IMR-90 (cell line): ENCODE results near the gene GMPPB. TPM values are rescaled to one million over a fixed set of nuclear protein-coding genes. Genes with fewer than 3 reads are reported as not detected.

Source experiments
- ATAC-seq: fragments of 200-7000 bp; cut with Tn5 transposase; 2 replicates; pipeline ENCODE4 v1.9.1; 2020; ENCODE audit warnings: low read depth, mild to moderate bottlenecking, moderate library complexity
- BruUV-seq: library from RNA; stranded (reverse); fragments of 400-500 nt; replicated peaks from 2 replicates; lab custom pipeline; 2021; lab: Mats Ljungman, UMichigan
- CTCF ChIA-PET: fragments of 300-600 bp; formaldehyde crosslinking; extraction: SDS; loops from one replicate; lab custom pipeline; 2021; ENCODE audit warnings: antibody characterized with exemption; lab: Yijun Ruan, JAX
- POLR2A ChIA-PET: fragments of 300-600 bp; sonication (Branson Sonifier 250); formaldehyde crosslinking; loops from one replicate; lab custom pipeline; 2022; ENCODE audit warnings: antibody characterized with exemption; ENCODE audit not compliant: unreplicated experiment; lab: Charles Lee
- DNase-seq: peaks from one replicate; pipeline ENCODE4 v3.0.0; 2013
- H2AFZ ChIP-seq: replicated peaks from 2 replicates; pipeline ENCODE3; 2013; ENCODE audit warnings: low read length, mild to moderate bottlenecking; ENCODE audit not compliant: poor library complexity
- H2AK5ac ChIP-seq: 2 replicates; pipeline ENCODE4 v1.6.1; 2013; ENCODE audit warnings: low read depth, low read length, inconsistent platforms
- H2AK9ac ChIP-seq: replicated peaks from 2 replicates; pipeline ENCODE3; 2013; ENCODE audit warnings: mild to moderate bottlenecking, low read depth, low read length, moderate library complexity; ENCODE audit not compliant: poor library complexity
- H2BK120ac ChIP-seq: 2 replicates; pipeline ENCODE4 v1.6.1; 2013; ENCODE audit warnings: low read depth, low read length, inconsistent platforms
- H2BK15ac ChIP-seq: 3 replicates; pipeline ENCODE4 v1.6.1; 2013; ENCODE audit warnings: low read depth, low read length, inconsistent platforms
- H2BK20ac ChIP-seq: 2 replicates; pipeline ENCODE4 v1.6.1; 2013; ENCODE audit warnings: low read depth, mild to moderate bottlenecking, inconsistent platforms, low read length, moderate library complexity
- H2BK5ac ChIP-seq: 2 replicates; pipeline ENCODE4 v1.6.1; 2013; ENCODE audit warnings: mild to moderate bottlenecking, low read depth, low read length, inconsistent platforms; ENCODE audit not compliant: poor library complexity, severe bottlenecking
- H3K14ac ChIP-seq: replicated peaks from 2 replicates; pipeline ENCODE4 v1.6.1; 2013; ENCODE audit warnings: low read depth, low read length, inconsistent platforms
- H3K18ac ChIP-seq: 2 replicates; pipeline ENCODE4 v1.6.1; 2013; ENCODE audit warnings: low read depth, low read length, control low read depth
- H3K23ac ChIP-seq: 2 replicates; pipeline ENCODE4 v1.6.1; 2013; ENCODE audit warnings: low read depth, low read length, inconsistent platforms
- H3K27ac ChIP-seq: 2 replicates; pipeline ENCODE4 v1.5.1; 2013; ENCODE audit warnings: mild to moderate bottlenecking, control low read depth, low read length; ENCODE audit not compliant: insufficient read depth
- H3K27me3 ChIP-seq: 2 replicates; pipeline ENCODE4 v1.6.1; 2013; ENCODE audit warnings: low read length; ENCODE audit not compliant: control insufficient read depth, insufficient read depth
- H3K36me3 ChIP-seq: 2 replicates; pipeline ENCODE4 v1.6.1; 2013; ENCODE audit warnings: low read length, mixed read lengths; ENCODE audit not compliant: control insufficient read depth, insufficient read depth
- H3K4ac ChIP-seq: 2 replicates; pipeline ENCODE4 v1.6.1; 2013; ENCODE audit warnings: low read depth, low read length, inconsistent platforms
- H3K4me1 ChIP-seq: 2 replicates; pipeline ENCODE4 v1.6.1; 2013; ENCODE audit warnings: low read length, mixed read lengths; ENCODE audit not compliant: control insufficient read depth, insufficient read depth
- H3K4me2 ChIP-seq: 2 replicates; pipeline ENCODE4 v1.6.1; 2013; ENCODE audit warnings: low read depth, mild to moderate bottlenecking, control low read depth, low read length, moderate library complexity
- H3K4me3 ChIP-seq: 2 replicates; pipeline ENCODE4 v1.5.1; 2013; ENCODE audit warnings: low read depth, mild to moderate bottlenecking, control low read depth, low read length, moderate library complexity; ENCODE audit not compliant: insufficient read depth
- H3K56ac ChIP-seq: 2 replicates; pipeline ENCODE4 v1.6.1; 2013; ENCODE audit warnings: low read length, inconsistent platforms; ENCODE audit not compliant: insufficient read depth; ENCODE audit errors: extremely low read depth
- H3K79me1 ChIP-seq, 2 experiments: 2 replicates each; pipeline ENCODE4 v1.6.1; 2013; ENCODE audit warnings: low read length in 2 of 2, inconsistent platforms in 1 of 2, low read depth in 1 of 2
- H3K9ac ChIP-seq: 2 replicates; pipeline ENCODE4 v1.6.1; 2013; ENCODE audit warnings: low read depth, low read length, control low read depth
- H3K9me1 ChIP-seq: 2 replicates; pipeline ENCODE4 v1.6.1; 2013; ENCODE audit warnings: low read length, inconsistent platforms; ENCODE audit not compliant: insufficient read depth
- H3K9me3 ChIP-seq: 2 replicates; pipeline ENCODE4 v1.6.1; 2013; ENCODE audit warnings: low read length; ENCODE audit not compliant: control insufficient read depth, insufficient read depth
- H4K20me1 ChIP-seq: 2 replicates; pipeline ENCODE4 v1.6.1; 2013; ENCODE audit warnings: low read length, inconsistent platforms; ENCODE audit not compliant: insufficient read depth
- H4K5ac ChIP-seq: 2 replicates; pipeline ENCODE4 v1.6.1; 2013; ENCODE audit warnings: mild to moderate bottlenecking, low read depth, low read length, control low read depth
- H4K8ac ChIP-seq, 2 experiments: 2 replicates each; pipeline ENCODE4 v1.6.1; 2013; ENCODE audit warnings: low read depth in 2 of 2, low read length in 2 of 2, control low read depth in 1 of 2, inconsistent platforms in 1 of 2
- H4K91ac ChIP-seq: 2 replicates; pipeline ENCODE4 v1.6.1; 2013; ENCODE audit warnings: low read depth, low read length, inconsistent platforms; ENCODE audit not compliant: insufficient read depth
- BHLHE40 ChIP-seq: fragments of 150-350 bp; IDR thresholded peaks from 2 replicates; pipeline ENCODE4 v1.6.1; 2016; ENCODE audit warnings: mild to moderate bottlenecking, low read depth, low read length
- CEBPB ChIP-seq: IDR thresholded peaks from 2 replicates; pipeline ENCODE4 v1.6.1; 2012; ENCODE audit warnings: low read depth, low read length, improper control_type of control experiment
- CHD1 ChIP-seq: IDR thresholded peaks from 2 replicates; pipeline ENCODE4 v1.6.1; 2012; ENCODE audit warnings: low read depth, low read length, improper control_type of control experiment
- CTCF ChIP-seq: conservative IDR thresholded peaks from 2 replicates; pipeline ENCODE4 v1.5.1; 2012; ENCODE audit warnings: mild to moderate bottlenecking, low read depth, low read length, improper control_type of control experiment
- FOS ChIP-seq: fragments of 150-350 bp; IDR thresholded peaks from 2 replicates; pipeline ENCODE4 v1.6.1; 2016; ENCODE audit warnings: low read depth, low read length
- MAFK ChIP-seq: IDR thresholded peaks from 2 replicates; pipeline ENCODE4 v1.6.1; 2012; ENCODE audit warnings: low read depth, low read length, improper control_type of control experiment
- MAZ ChIP-seq: IDR thresholded peaks from 2 replicates; pipeline ENCODE4 v1.6.1; 2012; ENCODE audit warnings: low read depth, mild to moderate bottlenecking, low read length, improper control_type of control experiment, moderate library complexity, borderline replicate concordance
- MXI1 ChIP-seq: IDR thresholded peaks from 2 replicates; pipeline ENCODE4 v1.6.1; 2012; ENCODE audit warnings: low read depth, mild to moderate bottlenecking, low read length, moderate library complexity, borderline replicate concordance
- NFE2L2 ChIP-seq: fragments of 150-350 bp; IDR thresholded peaks from 2 replicates; pipeline ENCODE4 v1.6.1; 2016; ENCODE audit warnings: low read depth, mild to moderate bottlenecking, low read length
- POLR2A ChIP-seq: IDR thresholded peaks from 2 replicates; pipeline ENCODE4 v1.6.1; 2012; ENCODE audit warnings: mild to moderate bottlenecking, low read depth, low read length
- RAD21 ChIP-seq: IDR thresholded peaks from 2 replicates; pipeline ENCODE4 v1.6.1; 2012; ENCODE audit warnings: low read length, improper control_type of control experiment
- RCOR1 ChIP-seq: IDR thresholded peaks from 2 replicates; pipeline ENCODE4 v1.6.1; 2012; ENCODE audit warnings: mild to moderate bottlenecking, low read length, improper control_type of control experiment; ENCODE audit not compliant: insufficient replicate concordance
- RFX5 ChIP-seq: IDR thresholded peaks from 2 replicates; pipeline ENCODE4 v1.8.0; 2012; ENCODE audit warnings: low read depth, mild to moderate bottlenecking, low read length, moderate library complexity
- SMC3 ChIP-seq: fragments of 150-350 bp; IDR thresholded peaks from 2 replicates; pipeline ENCODE4 v1.6.1; 2016; ENCODE audit warnings: low read depth, mild to moderate bottlenecking, antibody characterized with exemption, low read length, moderate library complexity
- USF2 ChIP-seq: fragments of 150-350 bp; IDR thresholded peaks from 2 replicates; pipeline ENCODE4 v1.6.1; 2017; ENCODE audit warnings: mild to moderate bottlenecking, antibody characterized with exemption, low read length, low read depth
- WGBS, 2 experiments: methylation state at CpG; one replicate each; pipeline versions ENCODE4 v1.1.5 to v1.1.7; 2013; ENCODE audit warnings: missing lambda C conversion rate in 2 of 2; ENCODE audit not compliant: insufficient read length in 1 of 2; ENCODE audit errors: extremely low coverage in 2 of 2; 5-methylcytosine and 5-hydroxymethylcytosine counted together
- dilution Hi-C: fragments of 300-500 bp; cut with HindIII; formaldehyde crosslinking; loops from one replicate; pipeline ENCODE4 v1.14.3; 2018; ENCODE audit warnings: low sequenced_read_pairs; ENCODE audit not compliant: unreplicated experiment
- in situ Hi-C: fragments of 300-500 bp; cut with MboI; formaldehyde crosslinking; loops from 3 replicates; pipeline ENCODE4 v1.14.3; 2019; ENCODE audit warnings: low sequenced_read_pairs, inconsistent platforms, mixed read lengths
- intact Hi-C: fragments of 100-400 bp; cut with micrococcal nuclease; formaldehyde crosslinking; loops from 2 replicates; pipeline ENCODE4 v1.10.0; 2022
- polyA plus RNA-seq, 3 experiments: library from polyadenylated mRNA; depleted of rRNA; stranded (reverse); fragments of >200 nt; gene quantifications; 2 replicates each; pipeline ENCODE4 v1.2.3, GENCODE V29; 2012; ENCODE audit warnings: low replicate concordance in 1 of 3
- total RNA-seq: library from RNA; depleted of rRNA; stranded (reverse); fragments of >200 nt; gene quantifications from 2 replicates; pipeline ENCODE4 v1.2.3, GENCODE V29; 2012

GMPPB gene
- total and polyA plus RNA-seq, 2 of the 4 experiments (the other 2 are of a cell fraction), result 27.9 to 37.3 TPM

GRCh38 chr3:49729966-49730609 is 6.3 kb upstream of the GMPPB start:
- H3K36me3 ChIP-seq, result peaks cover 51% of the 10 kb centered on the region
- H3K56ac ChIP-seq, result no peak overlapping the region
- no peak overlapping the region for H4K5ac ChIP-seq
- ChIA-PET POLR2A (no interaction called here), CTCF (interaction anchor here (0.6 kb wide), 1 partner anchor 98 kb away, joined by 4 read pairs; no protein-coding TSS in a partner anchor)
- ATAC-seq, result no peak
- H2BK5ac ChIP-seq, result no peak overlapping the region
- no peaks in the 10 kb centered on the region for H3K9me3 ChIP-seq
- no peak overlapping the region for H2BK20ac ChIP-seq
- dilution Hi-C loops (no loop called here), intact Hi-C loops (no loop called here), in situ Hi-C loops (no loop called here)
- H3K79me1 ChIP-seq, result peaks cover 6 to 30% of the 10 kb centered on the region in 2 experiments
- no peak overlapping the region for H3K18ac ChIP-seq
- H3K4ac ChIP-seq, result no peak overlapping the region
- no peak overlapping the region for H2BK120ac ChIP-seq
- H3K27me3 ChIP-seq, result no peaks in the 10 kb centered on the region
- DNase-seq, result no peak
- BruUV-seq, result no TSS peak
- H2BK15ac ChIP-seq, result no peak overlapping the region
- TF ChIP-seq FOS (no peak), BHLHE40 (no peak), MXI1 (no peak), MAZ (no peak), NFE2L2 (no peak), MAFK (no peak), CTCF (no peak), RCOR1 (no peak), RAD21 (no peak), POLR2A (no peak), CHD1 (no peak), SMC3 (no peak), RFX5 (no peak), USF2 (no peak), CEBPB (no peak)
- no CpG with 5 or more reads among the region's 4 CpGs for WGBS, 2 experiments
- 0 out of 2 replicates have a peak, but pooled peaks cover 12% of the 10 kb centered on the region for H3K9me1 ChIP-seq
- H3K9ac ChIP-seq, result no peak overlapping the region
- no peak overlapping the region for H3K27ac ChIP-seq
- H4K91ac ChIP-seq, result no peak overlapping the region
- no peak overlapping the region for H2AK5ac ChIP-seq
- H3K14ac ChIP-seq, result no peak overlapping the region
- H2AK9ac ChIP-seq, result no peak overlapping the region
- H3K4me3 ChIP-seq, result no peak overlapping the region
- H2AFZ ChIP-seq, result no peak overlapping the region
- no peaks in the 10 kb centered on the region for H3K4me1 ChIP-seq
- H3K4me2 ChIP-seq, result no peak overlapping the region
- H4K8ac ChIP-seq, result no peak overlapping the region
- peaks cover 8% of the 10 kb centered on the region; the same call in 1 of the 2 replicates for H4K20me1 ChIP-seq
- H3K23ac ChIP-seq, result no peak overlapping the region
